Brain microvascular endothelial cell (primary cell): ENCODE data around the gene KRT83.

Source experiments
- DNase-seq: peaks from one replicate; pipeline ENCODE4 v3.0.0-alpha.2; 2020
- H3K27ac ChIP-seq: fragments of 250-450 bp; sonication (Bioruptor Pico); 2 replicates; pipeline ENCODE4 v1.5.1; 2020; ENCODE audit warnings: mild to moderate bottlenecking, moderate library complexity
- H3K27me3 ChIP-seq: fragments of 250-450 bp; sonication (Bioruptor Pico); replicated peaks from 2 replicates; pipeline ENCODE4 v1.5.1; 2020; ENCODE audit warnings: mild to moderate bottlenecking
- H3K36me3 ChIP-seq: fragments of 250-450 bp; sonication (Bioruptor Pico); replicated peaks from 2 replicates; pipeline ENCODE4 v1.5.1; 2020; ENCODE audit warnings: mild to moderate bottlenecking
- H3K4me3 ChIP-seq: 2 replicates; pipeline ENCODE4 v1.5.1; 2011; ENCODE audit warnings: low read depth, mild to moderate bottlenecking, control low read depth, low read length, moderate library complexity
- in situ Hi-C: cut with HindIII; loops from 2 replicates; pipeline ENCODE4 v1.10.0; 2017; ENCODE audit warnings: low sequenced_read_pairs, low pct_ligation_motif_present
- TF ChIP-seq, protein P1 (sequence below): IDR thresholded peaks from 2 replicates; pipeline ENCODE4 v1.5.1; 2011; ENCODE audit warnings: low read depth, mild to moderate bottlenecking, moderate library complexity, low read length, control low read depth, inconsistent platforms; ENCODE audit errors: missing control alignments

KRT83 gene

DNA sequence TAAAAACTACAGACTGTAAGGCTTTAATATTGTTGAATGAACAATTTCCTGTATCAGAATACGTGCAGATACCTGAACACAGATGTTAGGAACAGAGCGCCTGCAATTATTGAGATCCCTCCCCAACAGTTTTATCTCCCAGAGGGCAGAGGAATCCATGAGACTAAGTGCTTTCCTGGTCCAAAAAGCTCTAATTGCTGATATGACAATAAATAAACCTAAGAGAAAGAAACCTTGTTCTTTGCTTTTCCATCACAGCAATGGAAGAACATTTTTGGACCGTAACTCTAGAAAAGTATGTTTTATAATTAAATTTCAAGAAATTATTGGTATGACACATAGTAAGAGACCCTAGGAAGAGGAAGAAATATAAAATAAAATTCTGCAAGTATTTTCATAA is 13.0 kb upstream of the KRT83 start:
- no peak overlapping the region for H3K27ac ChIP-seq
- peaks cover 2% of the 10 kb centered on the region for H3K27me3 ChIP-seq
- in situ Hi-C loops: no loop called here
- H3K36me3 ChIP-seq: no peaks in the 10 kb centered on the region
- TF ChIP-seq, protein P1, sequence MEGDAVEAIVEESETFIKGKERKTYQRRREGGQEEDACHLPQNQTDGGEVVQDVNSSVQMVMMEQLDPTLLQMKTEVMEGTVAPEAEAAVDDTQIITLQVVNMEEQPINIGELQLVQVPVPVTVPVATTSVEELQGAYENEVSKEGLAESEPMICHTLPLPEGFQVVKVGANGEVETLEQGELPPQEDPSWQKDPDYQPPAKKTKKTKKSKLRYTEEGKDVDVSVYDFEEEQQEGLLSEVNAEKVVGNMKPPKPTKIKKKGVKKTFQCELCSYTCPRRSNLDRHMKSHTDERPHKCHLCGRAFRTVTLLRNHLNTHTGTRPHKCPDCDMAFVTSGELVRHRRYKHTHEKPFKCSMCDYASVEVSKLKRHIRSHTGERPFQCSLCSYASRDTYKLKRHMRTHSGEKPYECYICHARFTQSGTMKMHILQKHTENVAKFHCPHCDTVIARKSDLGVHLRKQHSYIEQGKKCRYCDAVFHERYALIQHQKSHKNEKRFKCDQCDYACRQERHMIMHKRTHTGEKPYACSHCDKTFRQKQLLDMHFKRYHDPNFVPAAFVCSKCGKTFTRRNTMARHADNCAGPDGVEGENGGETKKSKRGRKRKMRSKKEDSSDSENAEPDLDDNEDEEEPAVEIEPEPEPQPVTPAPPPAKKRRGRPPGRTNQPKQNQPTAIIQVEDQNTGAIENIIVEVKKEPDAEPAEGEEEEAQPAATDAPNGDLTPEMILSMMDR: no peak
- no peak overlapping the region for H3K4me3 ChIP-seq
- DNase-seq: no peak

DNA sequence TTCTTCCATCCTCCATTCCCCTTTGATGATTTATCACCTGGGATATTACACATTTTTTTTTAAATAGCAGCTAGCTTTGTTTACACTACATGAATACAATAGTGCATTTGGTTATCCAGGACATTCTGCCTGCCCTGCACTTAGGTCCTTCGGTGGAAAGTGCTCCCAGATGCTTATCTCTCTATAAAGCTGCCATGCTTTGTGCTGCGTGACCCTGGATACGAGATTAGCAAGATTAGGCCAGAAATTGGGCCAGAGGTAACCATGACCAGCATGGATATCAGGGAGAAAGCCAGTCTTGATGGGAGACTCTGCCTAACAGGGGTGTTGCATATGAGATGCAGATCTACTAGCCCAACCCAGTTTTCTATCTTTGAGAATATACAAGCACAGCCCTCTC is 12.1 kb upstream of the KRT83 start:
- Histone ChIP-seq H3K27ac (no peak overlapping the region), H3K4me3 (no peak overlapping the region), H3K36me3 (no peaks in the 10 kb centered on the region), H3K27me3 (no peaks in the 10 kb centered on the region)
- in situ Hi-C loops: no loop called here
- TF ChIP-seq, protein P1: no peak
- DNase-seq: no peak

DNA sequence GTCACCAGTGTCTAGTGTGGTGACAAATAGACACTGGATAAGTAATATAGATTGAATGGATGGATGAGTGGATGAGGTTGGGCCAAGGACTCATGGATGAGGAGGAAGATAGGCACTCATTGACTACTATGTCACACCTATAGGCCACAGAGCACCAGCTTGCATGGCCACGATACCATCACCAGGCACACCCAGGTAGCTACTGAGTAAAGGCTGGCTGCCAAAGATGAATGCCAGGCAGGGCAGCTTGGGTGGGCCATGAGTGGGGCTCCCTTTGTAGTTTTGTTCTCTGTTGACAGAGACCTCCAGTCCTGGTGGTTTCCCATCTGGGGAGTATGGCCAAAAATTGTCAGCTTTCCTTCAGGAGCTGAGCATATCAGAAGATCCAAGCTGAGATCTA is 11.2 kb upstream of the KRT83 start:
- Histone ChIP-seq H3K27me3 (no peaks in the 10 kb centered on the region), H3K27ac (no peak overlapping the region), H3K4me3 (no peak overlapping the region), H3K36me3 (no peaks in the 10 kb centered on the region)
- in situ Hi-C loops: no loop called here
- no peak for DNase-seq
- TF ChIP-seq, protein P1: no peak

DNA sequence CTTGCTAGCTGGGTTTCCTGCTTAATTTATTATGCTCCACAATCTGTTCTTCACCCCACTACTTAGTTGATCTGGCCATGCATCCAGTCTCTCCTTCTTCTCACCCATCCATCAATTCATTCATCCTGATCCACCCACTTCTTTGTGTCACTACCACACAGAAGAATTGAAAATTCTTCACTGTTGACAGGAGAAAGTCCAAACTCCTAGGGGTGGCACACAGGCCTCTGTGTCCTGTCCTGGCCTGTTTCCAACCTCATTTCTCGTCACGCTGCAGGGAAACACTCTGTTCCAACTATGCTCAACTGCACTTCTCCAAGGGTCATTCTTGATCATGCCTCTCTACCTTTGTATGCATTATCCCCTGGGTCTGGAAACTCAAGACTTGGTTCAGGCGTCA is 10.6 kb upstream of the KRT83 start:
- Histone ChIP-seq H3K36me3 (no peaks in the 10 kb centered on the region), H3K27ac (no peak overlapping the region), H3K4me3 (no peak overlapping the region), H3K27me3 (no peaks in the 10 kb centered on the region)
- DNase-seq: no peak
- TF ChIP-seq, protein P1: no peak
- in situ Hi-C loops: no loop called here

DNA sequence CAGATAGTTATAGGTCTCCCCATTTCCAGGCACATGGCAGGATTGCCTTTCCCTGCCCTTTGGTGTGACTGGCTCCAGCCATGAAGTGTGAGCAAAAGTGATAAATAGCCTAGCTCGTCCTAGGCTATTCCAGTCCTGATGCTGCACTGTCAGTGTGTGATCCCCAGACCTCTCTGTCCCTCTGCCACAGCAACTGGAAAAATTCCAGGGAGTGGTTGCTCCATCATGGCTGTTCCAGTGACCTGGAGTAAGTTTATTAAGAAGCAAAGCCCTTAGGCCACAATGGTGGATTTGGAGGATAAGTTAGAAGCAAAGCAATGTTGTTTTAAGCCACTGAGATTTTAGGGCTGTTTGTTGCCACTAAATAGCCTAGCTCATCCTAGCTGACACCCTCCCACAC is 9.8 kb upstream of the KRT83 start:
- no peak overlapping the region for H3K4me3 ChIP-seq
- H3K36me3 ChIP-seq: no peaks in the 10 kb centered on the region
- no peaks in the 10 kb centered on the region for H3K27me3 ChIP-seq
- no peak for DNase-seq
- TF ChIP-seq, protein P1: no peak
- no peak overlapping the region for H3K27ac ChIP-seq
- in situ Hi-C loops: no loop called here

DNA sequence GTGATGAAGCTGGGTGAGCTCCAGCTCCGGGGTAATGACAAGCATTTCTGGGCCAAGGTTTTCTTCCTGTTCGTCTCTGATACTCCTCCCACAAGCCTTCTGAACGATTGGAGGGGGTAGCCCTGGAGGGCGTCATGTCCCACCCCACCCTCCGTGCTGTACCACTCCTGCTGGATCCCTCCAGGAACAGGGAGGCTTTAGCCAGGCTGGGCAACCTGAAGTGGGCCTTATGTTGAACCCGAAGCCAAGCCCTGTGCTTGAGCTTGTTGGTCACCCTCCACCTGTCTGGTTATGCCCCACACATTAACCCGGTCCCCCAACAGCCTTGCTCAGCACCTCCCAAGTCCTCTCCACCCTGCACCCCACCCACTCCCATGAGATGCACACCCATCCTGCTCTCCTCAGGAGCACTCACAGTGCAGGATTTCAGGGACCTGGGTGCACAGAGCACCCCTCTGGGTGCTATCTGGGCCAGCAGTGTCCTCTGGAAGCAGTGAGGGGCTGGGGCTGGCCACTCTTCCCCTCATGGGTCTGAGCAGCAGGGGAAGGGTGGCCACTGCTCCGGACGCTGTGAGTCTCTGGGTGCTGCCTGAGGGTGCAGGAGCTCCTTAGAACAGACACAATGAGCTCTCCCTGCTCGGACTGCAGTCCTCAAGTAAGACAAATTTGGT is 6.8 kb upstream of the KRT83 start:
- TF ChIP-seq, protein P1: no peak
- Histone ChIP-seq H3K4me3 (no peak overlapping the region), H3K36me3 (no peaks in the 10 kb centered on the region), H3K27ac (no peak overlapping the region), H3K27me3 (no peaks in the 10 kb centered on the region)
- no peak for DNase-seq
- in situ Hi-C loops: no loop called here
